ENCODE measurements around the gene MYL11.

The MYL11 gene

GRCh38 chr16:30378236-30379157 lies 3.9 kb downstream of the MYL11 start:
- peaks cover 11% of the 10 kb centered on the region; the same call in 1 of the 2 replicates for H3F3A ChIP-seq (ENCODE audit: insufficient read depth, low read length)
- TF ChIP-seq, protein P1, sequence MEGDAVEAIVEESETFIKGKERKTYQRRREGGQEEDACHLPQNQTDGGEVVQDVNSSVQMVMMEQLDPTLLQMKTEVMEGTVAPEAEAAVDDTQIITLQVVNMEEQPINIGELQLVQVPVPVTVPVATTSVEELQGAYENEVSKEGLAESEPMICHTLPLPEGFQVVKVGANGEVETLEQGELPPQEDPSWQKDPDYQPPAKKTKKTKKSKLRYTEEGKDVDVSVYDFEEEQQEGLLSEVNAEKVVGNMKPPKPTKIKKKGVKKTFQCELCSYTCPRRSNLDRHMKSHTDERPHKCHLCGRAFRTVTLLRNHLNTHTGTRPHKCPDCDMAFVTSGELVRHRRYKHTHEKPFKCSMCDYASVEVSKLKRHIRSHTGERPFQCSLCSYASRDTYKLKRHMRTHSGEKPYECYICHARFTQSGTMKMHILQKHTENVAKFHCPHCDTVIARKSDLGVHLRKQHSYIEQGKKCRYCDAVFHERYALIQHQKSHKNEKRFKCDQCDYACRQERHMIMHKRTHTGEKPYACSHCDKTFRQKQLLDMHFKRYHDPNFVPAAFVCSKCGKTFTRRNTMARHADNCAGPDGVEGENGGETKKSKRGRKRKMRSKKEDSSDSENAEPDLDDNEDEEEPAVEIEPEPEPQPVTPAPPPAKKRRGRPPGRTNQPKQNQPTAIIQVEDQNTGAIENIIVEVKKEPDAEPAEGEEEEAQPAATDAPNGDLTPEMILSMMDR (IDR thresholded peaks at IDR 0.05; ENCODE audit: low read length), result no peak
- no peak for TF ChIP-seq EZH2 (IDR thresholded peaks at IDR 0.05; ENCODE audit: borderline replicate concordance, low read length)
- H3K9ac ChIP-seq (ENCODE audit: low read length), result peak overlapping the region; percentile 82
- H3K9me2 ChIP-seq (ENCODE audit: low read depth, low read length), result no peaks in the 10 kb centered on the region
- peak overlapping the region; percentile 94 for H3K27ac ChIP-seq (ENCODE audit: low read depth, low read length, poor library complexity, severe bottlenecking)
- H3K27me3 ChIP-seq (ENCODE audit: insufficient read depth, low read length), result no peaks in the 10 kb centered on the region
- H3K4me1 ChIP-seq (ENCODE audit: insufficient read depth, low read length, severe bottlenecking), result peaks cover 60% of the 10 kb centered on the region
- H3K9me3 ChIP-seq (ENCODE audit: low read length), result no peaks in the 10 kb centered on the region
- H2AFZ ChIP-seq (ENCODE audit: low read length), result no peak overlapping the region
- peak overlapping the region; percentile 92 for H3K4me3 ChIP-seq (ENCODE audit: low read depth, low read length, poor library complexity, severe bottlenecking)
- H3K79me2 ChIP-seq (ENCODE audit: insufficient read depth, low read length), result peaks cover 8% of the 10 kb centered on the region; the same call in 1 of the 2 replicates
- H4K20me1 ChIP-seq (ENCODE audit: insufficient read depth, low read length), result no peaks in the 10 kb centered on the region
- peak overlapping the region; percentile 95 for H3K4me2 ChIP-seq (ENCODE audit: low read length)
- H3K36me3 ChIP-seq (ENCODE audit: insufficient read depth, low read length), result peaks cover 14% of the 10 kb centered on the region; the same call in 1 of the 2 replicates

DNA sequence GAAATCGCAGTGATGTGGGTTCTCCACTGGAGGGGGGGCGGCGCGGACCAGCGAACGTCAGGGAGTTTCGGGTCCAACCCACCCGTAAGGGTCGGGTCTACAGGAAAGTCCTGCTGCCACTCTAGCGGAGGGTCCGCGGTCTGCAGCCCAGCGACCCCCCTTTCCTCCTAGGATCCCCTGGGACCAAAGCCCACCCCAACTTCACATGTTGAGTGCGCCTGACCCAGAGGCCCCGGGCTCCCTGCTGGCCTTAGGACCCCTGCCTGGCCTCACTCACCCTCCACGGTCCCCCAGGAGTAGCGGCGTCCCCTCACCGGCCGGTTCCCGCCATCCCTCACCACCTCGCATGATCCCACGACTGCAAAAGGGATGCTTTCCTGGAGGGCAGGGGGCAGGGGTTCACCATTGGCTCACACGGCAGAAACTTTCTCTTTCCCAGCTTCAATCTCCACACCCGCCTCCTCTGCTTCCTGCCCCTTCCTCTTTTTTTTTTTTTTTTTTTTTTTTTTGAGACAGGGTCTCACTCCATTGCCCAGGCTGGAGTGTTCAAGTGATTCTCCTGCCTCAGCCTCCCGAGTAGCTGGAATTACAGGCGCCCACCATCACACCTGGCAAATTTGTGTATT lies 4.7 kb downstream of the MYL11 start:
- Histone ChIP-seq H3K4me2 (ENCODE audit: low read length) (peak overlapping the region; percentile 95), H4K20me1 (ENCODE audit: insufficient read depth, low read length) (no peaks in the 10 kb centered on the region), H2AFZ (ENCODE audit: low read length) (no peak overlapping the region), H3K9me2 (ENCODE audit: low read depth, low read length) (no peaks in the 10 kb centered on the region), H3K9me3 (ENCODE audit: low read length) (no peaks in the 10 kb centered on the region), H3K27ac (ENCODE audit: low read depth, low read length, poor library complexity, severe bottlenecking) (peak overlapping the region; percentile 91), H3K4me1 (ENCODE audit: insufficient read depth, low read length, severe bottlenecking) (peaks cover 62% of the 10 kb centered on the region), H3K9ac (ENCODE audit: low read length) (peak overlapping the region; percentile 61; the same call in 1 of the 2 replicates), H3K27me3 (ENCODE audit: insufficient read depth, low read length) (no peaks in the 10 kb centered on the region), H3K79me2 (ENCODE audit: insufficient read depth, low read length) (peaks cover 8% of the 10 kb centered on the region; the same call in 1 of the 2 replicates), H3F3A (ENCODE audit: insufficient read depth, low read length) (peaks cover 11% of the 10 kb centered on the region; the same call in 1 of the 2 replicates), H3K4me3 (ENCODE audit: low read depth, low read length, poor library complexity, severe bottlenecking) (peak overlapping the region; percentile 92), H3K36me3 (ENCODE audit: insufficient read depth, low read length) (peaks cover 14% of the 10 kb centered on the region; the same call in 1 of the 2 replicates)
- TF ChIP-seq, protein P1 (IDR thresholded peaks at IDR 0.05; ENCODE audit: low read length), result no peak
- TF ChIP-seq EZH2 (IDR thresholded peaks at IDR 0.05; ENCODE audit: borderline replicate concordance, low read length), result no peak

- Histone ChIP-seq H3K27me3 (ENCODE audit: insufficient read depth, low read length) (no peaks in the 10 kb centered on the region), H3K4me2 (ENCODE audit: low read length) (peak overlapping the region; percentile 95), H3K4me1 (ENCODE audit: insufficient read depth, low read length, severe bottlenecking) (peaks cover 62% of the 10 kb centered on the region), H3K36me3 (ENCODE audit: insufficient read depth, low read length) (peaks cover 14% of the 10 kb centered on the region; the same call in 1 of the 2 replicates), H3K27ac (ENCODE audit: low read depth, low read length, poor library complexity, severe bottlenecking) (peak overlapping the region; percentile 91), H3K79me2 (ENCODE audit: insufficient read depth, low read length) (peaks cover 8% of the 10 kb centered on the region; the same call in 1 of the 2 replicates), H3F3A (ENCODE audit: insufficient read depth, low read length) (peaks cover 11% of the 10 kb centered on the region; the same call in 1 of the 2 replicates), H3K4me3 (ENCODE audit: low read depth, low read length, poor library complexity, severe bottlenecking) (peak overlapping the region; percentile 92), H3K9me3 (ENCODE audit: low read length) (no peaks in the 10 kb centered on the region), H3K9ac (ENCODE audit: low read length) (peak overlapping the region; percentile 94; the same call in 1 of the 2 replicates), H4K20me1 (ENCODE audit: insufficient read depth, low read length) (no peaks in the 10 kb centered on the region), H2AFZ (ENCODE audit: low read length) (no peak overlapping the region), H3K9me2 (ENCODE audit: low read depth, low read length) (no peaks in the 10 kb centered on the region)
- TF ChIP-seq EZH2 (IDR thresholded peaks at IDR 0.05; ENCODE audit: borderline replicate concordance, low read length), result no peak
- TF ChIP-seq, protein P1 (IDR thresholded peaks at IDR 0.05; ENCODE audit: low read length), result no peak
Measured at GRCh38 chr16:30380072-30380802, 5.6 kb downstream of the MYL11 start.
